ENCODE data around the gene TPCN1. TPM values are rescaled to one million over a fixed set of nuclear protein-coding genes. Genes with fewer than 3 reads are reported as not detected.

TPCN1 gene
- total RNA-seq, 1 experiment from 2014 or later, result 13.5 TPM

DNA sequence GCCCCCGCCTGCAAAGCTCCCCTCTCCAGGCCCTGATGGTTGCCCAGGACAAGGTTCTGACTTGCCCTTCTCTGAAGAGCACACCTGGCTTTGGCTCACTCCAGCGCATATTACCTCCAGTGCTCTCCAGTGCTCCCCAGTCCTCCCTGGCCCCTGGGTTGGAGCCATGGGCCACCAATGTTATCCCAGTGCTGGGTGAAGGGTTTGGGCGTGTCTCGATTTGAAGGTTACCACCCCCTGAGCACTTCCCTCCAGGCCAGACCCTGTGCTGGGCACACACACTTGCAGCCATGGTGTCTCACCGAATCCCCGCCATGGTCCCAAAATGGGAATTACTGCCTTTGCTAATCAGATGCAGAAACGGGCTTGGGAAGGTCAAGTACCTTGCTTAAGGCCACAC is 24.7 kb upstream of the TPCN1 start:
- Histone ChIP-seq H3K79me1 (ENCODE audit: insufficient read depth, low read depth, low read length, poor library complexity, severe bottlenecking) (no peaks in the 10 kb centered on the region), H2AFZ (ENCODE audit: low read length) (no peak overlapping the region), H3K4ac (ENCODE audit: low read depth, low read length) (no peak overlapping the region), H3T11ph (ENCODE audit: low read length) (no peak overlapping the region), H4K5ac (ENCODE audit: insufficient read length, low read depth, low read length) (no peak overlapping the region), H3K4me1 (ENCODE audit: insufficient read depth, low read length) (no peaks in the 10 kb centered on the region), H4K8ac (replicated peaks; ENCODE audit: insufficient read length, low read depth, low read length) (no peak overlapping the region), H4K20me1 (ENCODE audit: control insufficient read depth, insufficient read depth, insufficient read length) (no peaks in the 10 kb centered on the region), H4K91ac (ENCODE audit: insufficient read length, low read depth, low read length) (no peak overlapping the region), H2AK5ac (ENCODE audit: insufficient read length, low read length) (no peak overlapping the region), H3K4me2 (ENCODE audit: insufficient read depth, insufficient read length, low read length) (no peak overlapping the region), H3K27ac (ENCODE audit: insufficient read length, low read depth, low read length) (no peak overlapping the region), H3K18ac (ENCODE audit: insufficient read length, low read depth, low read length) (no peak overlapping the region), H3K9ac (ENCODE audit: extremely low read depth, insufficient read length, low read length) (no peak overlapping the region), H3K23ac (ENCODE audit: insufficient read length, low read depth, low read length) (no peak overlapping the region), H3K14ac (ENCODE audit: insufficient read depth, low read length) (no peak overlapping the region), H3K9me3 (ENCODE audit: control insufficient read depth, low read depth, low read length) (no peaks in the 10 kb centered on the region), H3K79me2 (ENCODE audit: insufficient read depth, low read length) (no peaks in the 10 kb centered on the region), H2BK120ac (ENCODE audit: low read depth, low read length, poor library complexity, severe bottlenecking) (no peak overlapping the region), H2BK20ac (ENCODE audit: low read depth, low read length, poor library complexity, severe bottlenecking) (no peak overlapping the region), H3K23me2 (ENCODE audit: insufficient read length, low read depth, low read length, poor library complexity, severe bottlenecking) (no peaks in the 10 kb centered on the region), H3K27me3 (ENCODE audit: insufficient read depth, low read length) (no peaks in the 10 kb centered on the region), H2BK5ac (ENCODE audit: insufficient read length, low read length) (no peak overlapping the region), H2BK12ac (ENCODE audit: insufficient read length, low read depth, low read length) (no peak overlapping the region), H2BK15ac (ENCODE audit: low read depth, low read length) (no peak overlapping the region), H3K56ac (ENCODE audit: insufficient read length, low read depth, low read length) (no peak overlapping the region)
- Mint-ChIP-seq H3K4me1 (peaks cover 10 to 12% of the 10 kb centered on the region in 2 experiments; a peak in 3 of 4 replicates), H3K36me3 (ENCODE audit: insufficient read depth in 1 of 3, low read depth in 3 of 3) (peaks cover 7 to 19% (median 17%) of the 10 kb centered on the region in 3 experiments; a peak in 5 of 7 replicates), H3K27ac (no peak overlapping the region), H3K4me3 (no peak overlapping the region), H3K9me3 (no peaks in the 10 kb centered on the region), H3K27me3 (ENCODE audit: low read depth) (no peaks in the 10 kb centered on the region)
- no peak for TF ChIP-seq CTCF (conservative IDR thresholded peaks at IDR 0.05)
- DNase-seq, result no peak
- no CpG with 5 or more reads among the region's 7 CpGs for WGBS (ENCODE audit: extremely low coverage, insufficient read length, low lambda C conversion rate)

All from H9 (cell line).